GM12875 (cell line): ENCODE measurements around the gene BRICD5.

Experiments used
- H3K4me3 ChIP-seq: one replicate; pipeline ENCODE4 v1.5.1; 2011; ENCODE audit warnings: low read depth, low read length, control low read depth
- CTCF ChIP-seq: IDR thresholded peaks from 2 replicates; pipeline ENCODE4 v1.5.1; 2011; ENCODE audit warnings: low read depth, mild to moderate bottlenecking, control low read depth, inconsistent platforms, low read length, moderate library complexity, borderline replicate concordance; ENCODE audit not compliant: insufficient read depth

The BRICD5 gene

GRCh38 chr16:2160915-2161551 is 49.6 kb downstream of the BRICD5 start:
- no peak for TF ChIP-seq CTCF
- H3K4me3 ChIP-seq, result no peak overlapping the region
